Tibial nerve (tissue), 4 donors: Measurements from ENCODE around the gene GALNT18. TPM values are rescaled to one million over a fixed set of nuclear protein-coding genes. Genes with fewer than 3 reads are reported as not detected.

ENCODE experiments used
- DNase-seq, 2 donors: peaks; one replicate each; pipeline ENCODE4 v3.0.0-alpha.2; 2019; ENCODE audit warnings: low spot score in 2 of 2
- H3K27ac ChIP-seq, 4 donors: fragments of 200-600 bp; sonication (generic) in 3 of 4; one replicate each; pipeline ENCODE4 v1.5.1; 2017 to 2019; ENCODE audit warnings: mild to moderate bottlenecking in 1 of 4
- H3K27me3 ChIP-seq, 2 donors: fragments of 200-600 bp; sonication (generic) in 1 of 2; one replicate each; pipeline versions ENCODE4 v1.5.1 to v1.6.0; 2017 to 2019
- H3K36me3 ChIP-seq, 3 donors: fragments of 200-600 bp; sonication (generic); one replicate each; pipeline ENCODE4 v1.5.1; 2018 to 2019
- H3K4me1 ChIP-seq, 4 donors: fragments of 200-600 bp; sonication (generic) in 3 of 4; one replicate each; pipeline ENCODE4 v1.5.1; 2017 to 2019
- H3K4me3 ChIP-seq, 4 donors: fragments of 200-600 bp; sonication (generic) in 3 of 4; one replicate each; pipeline ENCODE4 v1.5.1; 2017 to 2019; ENCODE audit warnings: mild to moderate bottlenecking in 1 of 4, moderate library complexity in 1 of 4
- H3K9me3 ChIP-seq, 4 donors: fragments of 200-600 bp; sonication (generic) in 3 of 4; one replicate each; pipeline ENCODE4 v1.5.1; 2017 to 2019
- EP300 ChIP-seq, 2 donors: sonication (generic); formaldehyde crosslinking; IDR thresholded peaks; one replicate each; pipeline ENCODE4 v1.6.1; 2017; ENCODE audit warnings: antibody characterized with exemption in 2 of 2, mild to moderate bottlenecking in 1 of 2
- POLR2A ChIP-seq, 2 donors: fragments of 450-650 bp; IDR thresholded peaks; one replicate each; pipeline ENCODE4 v1.6.1; 2017; ENCODE audit warnings: antibody characterized with exemption in 2 of 2, mild to moderate bottlenecking in 2 of 2, moderate library complexity in 2 of 2
- WGBS, 2 donors: methylation state at CpG; one replicate each; pipeline ENCODE4 v1.1.5; 2018; 5-methylcytosine and 5-hydroxymethylcytosine counted together
- total RNA-seq, 4 donors: library from RNA; depleted of rRNA; stranded (reverse); fragments of >200 nt; gene quantifications; one replicate each; pipeline ENCODE4 v1.1.0, GENCODE V29; 2016
- TF ChIP-seq, protein P1 (sequence below), 5 experiments: fragments of 200-600 bp in 3 of 5; fragments of 450-650 bp in 2 of 5; sonication (generic) in 3 of 5; IDR thresholded peaks; one replicate each; pipeline ENCODE4 v1.5.1; 2016 to 2019; ENCODE audit warnings: antibody characterized with exemption in 5 of 5, mild to moderate bottlenecking in 3 of 5, moderate library complexity in 2 of 5

Gene GALNT18
- total RNA-seq, 4 donors from 2014 or later, result 11.3 to 32.4 (median 23.9) TPM

DNA sequence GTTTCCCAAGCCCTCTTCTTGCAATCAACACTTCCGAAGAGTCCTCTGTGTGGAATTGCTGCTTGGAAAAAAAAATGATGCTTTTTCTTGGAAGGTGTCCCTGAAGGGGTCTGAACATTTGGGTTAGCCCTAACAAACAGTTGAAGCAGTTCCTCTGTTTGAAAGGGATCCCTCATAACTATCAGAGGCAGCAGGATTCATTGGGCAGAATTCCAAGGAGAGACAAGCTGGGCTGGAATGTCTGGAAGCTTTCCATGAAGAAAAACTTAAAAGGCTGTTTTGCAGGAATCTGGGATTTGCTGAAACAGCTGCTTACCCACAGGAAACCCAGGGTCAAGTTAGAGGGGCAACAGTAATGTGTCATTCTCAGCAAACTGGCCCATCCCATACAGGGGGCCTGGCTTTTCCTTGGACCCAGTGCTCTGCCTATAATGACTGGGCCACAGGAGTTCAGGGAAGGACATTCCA is 271.9 kb downstream of the GALNT18 start:
- H3K27me3 ChIP-seq, result no peaks in the 10 kb centered on the region
- 17 to 21% methylated on average over 1 of the region's 1 CpG for WGBS, 2 donors
- H3K4me1 ChIP-seq, result peaks cover 0 to 54% (median 8%) of the 10 kb centered on the region in 4 donors
- no peak overlapping the region for H3K4me3 ChIP-seq
- H3K9me3 ChIP-seq, result no peaks in the 10 kb centered on the region
- DNase-seq, result peak in 1 of 2 donors; percentile 33
- H3K36me3 ChIP-seq, result no peaks in the 10 kb centered on the region
- H3K27ac ChIP-seq, result no peak overlapping the region
- TF ChIP-seq EP300 (IDR thresholded peaks at IDR 0.05) (peak in 1 of 2 donors; percentile 53), POLR2A (IDR thresholded peaks at IDR 0.05) (no peak)

DNA sequence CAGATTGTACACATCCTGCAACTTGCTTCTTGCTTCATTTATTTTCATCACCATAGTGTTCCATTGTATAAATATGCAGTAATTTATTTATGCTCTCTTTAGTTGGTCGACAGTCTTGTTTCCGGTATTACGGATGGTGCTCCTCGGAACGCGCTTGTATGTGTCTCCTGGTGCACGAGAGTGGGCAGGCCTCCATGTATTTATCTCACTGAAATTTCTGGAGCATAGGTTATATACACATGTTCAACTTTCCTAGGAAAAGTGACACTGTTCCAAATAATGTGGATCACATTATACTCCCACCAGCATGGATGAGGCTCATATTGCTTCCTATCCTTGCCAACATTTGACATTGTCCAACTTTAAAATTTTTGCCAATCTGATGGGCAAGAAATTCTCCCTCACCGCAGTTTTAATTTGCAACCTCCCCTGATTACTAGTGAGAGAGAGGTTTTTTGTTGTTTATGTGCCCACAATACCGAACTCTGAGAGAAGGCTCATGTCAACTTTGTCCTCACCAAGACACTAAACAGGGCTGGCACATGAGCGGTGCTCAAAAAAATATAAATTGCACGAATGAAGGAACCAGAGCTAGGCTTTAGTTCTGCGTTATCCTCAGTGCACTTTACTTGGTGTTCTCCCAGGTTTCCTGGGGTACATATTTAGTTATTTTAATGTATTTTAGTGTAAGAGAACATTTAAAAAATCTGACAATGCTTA is 272.5 kb downstream of the GALNT18 start:
- WGBS, 2 donors, result 57 to 61% methylated on average over 12 of the region's 12 CpGs
- H3K36me3 ChIP-seq, result no peaks in the 10 kb centered on the region
- H3K27ac ChIP-seq, result no peak overlapping the region
- H3K9me3 ChIP-seq, result no peaks in the 10 kb centered on the region
- no peak for DNase-seq
- H3K4me3 ChIP-seq, result no peak overlapping the region
- TF ChIP-seq POLR2A (IDR thresholded peaks at IDR 0.05) (no peak), EP300 (IDR thresholded peaks at IDR 0.05) (no peak)
- TF ChIP-seq, protein P1, sequence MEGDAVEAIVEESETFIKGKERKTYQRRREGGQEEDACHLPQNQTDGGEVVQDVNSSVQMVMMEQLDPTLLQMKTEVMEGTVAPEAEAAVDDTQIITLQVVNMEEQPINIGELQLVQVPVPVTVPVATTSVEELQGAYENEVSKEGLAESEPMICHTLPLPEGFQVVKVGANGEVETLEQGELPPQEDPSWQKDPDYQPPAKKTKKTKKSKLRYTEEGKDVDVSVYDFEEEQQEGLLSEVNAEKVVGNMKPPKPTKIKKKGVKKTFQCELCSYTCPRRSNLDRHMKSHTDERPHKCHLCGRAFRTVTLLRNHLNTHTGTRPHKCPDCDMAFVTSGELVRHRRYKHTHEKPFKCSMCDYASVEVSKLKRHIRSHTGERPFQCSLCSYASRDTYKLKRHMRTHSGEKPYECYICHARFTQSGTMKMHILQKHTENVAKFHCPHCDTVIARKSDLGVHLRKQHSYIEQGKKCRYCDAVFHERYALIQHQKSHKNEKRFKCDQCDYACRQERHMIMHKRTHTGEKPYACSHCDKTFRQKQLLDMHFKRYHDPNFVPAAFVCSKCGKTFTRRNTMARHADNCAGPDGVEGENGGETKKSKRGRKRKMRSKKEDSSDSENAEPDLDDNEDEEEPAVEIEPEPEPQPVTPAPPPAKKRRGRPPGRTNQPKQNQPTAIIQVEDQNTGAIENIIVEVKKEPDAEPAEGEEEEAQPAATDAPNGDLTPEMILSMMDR (IDR thresholded peaks at IDR 0.05), result no peak
- no peaks in the 10 kb centered on the region for H3K27me3 ChIP-seq
- H3K4me1 ChIP-seq, result peaks cover 0 to 54% (median 8%) of the 10 kb centered on the region in 4 donors

DNA sequence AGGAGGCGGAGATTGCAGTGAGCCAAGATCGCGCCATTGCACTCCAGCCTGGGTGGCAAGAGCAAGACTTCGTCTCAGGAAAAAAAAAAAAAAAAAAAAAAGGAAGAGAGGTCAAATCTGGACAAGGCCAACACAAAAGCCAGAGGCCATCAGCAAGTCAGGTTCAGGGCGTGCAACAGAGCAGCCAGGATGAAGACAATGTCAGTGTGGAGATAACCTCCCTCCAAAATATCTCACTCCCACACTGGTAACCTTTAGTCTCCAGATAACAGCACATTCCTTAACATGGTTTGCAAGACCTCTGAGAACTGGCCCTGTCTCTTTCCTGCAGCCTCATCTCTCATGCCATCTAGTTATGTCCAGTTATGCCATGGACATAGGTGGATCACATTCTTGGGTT is 273.5 kb downstream of the GALNT18 start:
- peaks cover 0 to 54% (median 8%) of the 10 kb centered on the region in 4 donors for H3K4me1 ChIP-seq
- H3K4me3 ChIP-seq, result no peak overlapping the region
- no peak overlapping the region for H3K27ac ChIP-seq
- no peaks in the 10 kb centered on the region for H3K27me3 ChIP-seq
- DNase-seq, result no peak
- H3K36me3 ChIP-seq, result no peaks in the 10 kb centered on the region
- 88% methylated on average over 5 of the region's 5 CpGs for WGBS, 2 donors
- no peak for TF ChIP-seq POLR2A (IDR thresholded peaks at IDR 0.05)
- TF ChIP-seq EP300 (IDR thresholded peaks at IDR 0.05), result no peak
- TF ChIP-seq, protein P1 (IDR thresholded peaks at IDR 0.05), result no peak
- H3K9me3 ChIP-seq, result no peaks in the 10 kb centered on the region

DNA sequence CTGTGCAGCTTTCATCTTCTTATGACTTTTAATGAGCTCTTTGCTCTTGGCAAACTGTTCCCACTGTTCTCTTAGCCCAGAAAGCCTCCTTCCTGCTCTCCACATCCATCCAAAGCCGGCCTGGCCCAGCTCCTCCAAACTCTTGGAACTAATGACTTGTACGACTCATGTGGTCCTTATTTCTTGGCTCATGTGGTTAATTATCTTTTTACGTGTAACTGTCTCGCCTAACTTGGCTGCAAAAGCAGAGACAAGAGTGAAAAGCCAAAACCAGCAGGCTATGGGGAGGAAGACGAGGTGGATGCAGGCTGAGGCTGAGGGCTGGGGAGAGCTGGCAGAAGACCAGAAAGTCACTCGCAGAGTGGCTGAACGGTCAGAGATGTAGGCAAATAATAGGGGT is 274.2 kb downstream of the GALNT18 start:
- TF ChIP-seq POLR2A (IDR thresholded peaks at IDR 0.05), result no peak
- no peak for TF ChIP-seq EP300 (IDR thresholded peaks at IDR 0.05)
- TF ChIP-seq, protein P1 (IDR thresholded peaks at IDR 0.05), result no peak
- Histone ChIP-seq H3K4me3 (no peak overlapping the region), H3K4me1 (peaks cover 0 to 54% (median 8%) of the 10 kb centered on the region in 4 donors), H3K9me3 (no peaks in the 10 kb centered on the region), H3K36me3 (no peaks in the 10 kb centered on the region), H3K27me3 (no peaks in the 10 kb centered on the region), H3K27ac (no peak overlapping the region)
- WGBS, 2 donors, result 55 to 64% methylated on average over 7 of the region's 7 CpGs
- DNase-seq, result no peak

DNA sequence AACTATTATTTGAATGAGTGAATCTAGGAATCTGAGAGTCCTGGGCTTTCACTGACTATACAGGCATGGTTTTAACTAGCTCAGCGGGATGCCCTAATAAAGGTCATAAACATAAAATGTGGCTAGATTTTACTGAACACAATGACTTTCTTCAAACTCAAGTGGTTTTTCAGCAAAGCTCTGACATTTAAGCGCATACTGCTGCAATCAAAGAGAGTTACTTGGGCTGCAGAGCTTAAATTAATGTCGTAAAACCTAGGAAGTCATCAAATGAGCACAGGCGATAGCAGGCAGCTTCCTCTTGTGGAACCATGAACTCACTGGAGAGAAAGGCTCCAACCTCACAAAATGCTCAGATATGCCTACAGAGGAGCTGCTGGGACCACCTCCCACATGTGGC is 275.5 kb downstream of the GALNT18 start:
- no peak overlapping the region for H3K4me3 ChIP-seq
- DNase-seq, result no peak
- no peaks in the 10 kb centered on the region for H3K36me3 ChIP-seq
- H3K4me1 ChIP-seq, result peaks cover 0 to 54% (median 8%) of the 10 kb centered on the region in 4 donors
- H3K9me3 ChIP-seq, result no peaks in the 10 kb centered on the region
- 63 to 70% methylated on average over 4 of the region's 4 CpGs for WGBS, 2 donors
- H3K27ac ChIP-seq, result no peak overlapping the region
- TF ChIP-seq, protein P1 (IDR thresholded peaks at IDR 0.05), result no peak
- no peak for TF ChIP-seq EP300 (IDR thresholded peaks at IDR 0.05)
- TF ChIP-seq POLR2A (IDR thresholded peaks at IDR 0.05), result no peak
- no peaks in the 10 kb centered on the region for H3K27me3 ChIP-seq
